Measurements from ENCODE around the gene GLS. TPM values are rescaled to one million over a fixed set of nuclear protein-coding genes. Genes with fewer than 3 reads are reported as not detected.

Gene GLS
- total and polyA plus RNA-seq, 2 of the 13 experiments (the other 11 are each of a cell fraction or from before 2014, with no cell fraction given): 78.6 to 183 TPM

- TF ChIP-seq ZNF318 (CRISPR knock-in tag; IDR thresholded peaks at IDR 0.05) (peak; percentile 87; the same call in 1 of the 2 replicates), EZH2 (conservative IDR thresholded peaks at IDR 0.05; ENCODE audit: low read depth, low read length) (no peak), ZNF589 (CRISPR knock-in tag; conservative IDR thresholded peaks at IDR 0.05) (peak; percentile 85), MTA1 (CRISPR knock-in tag; IDR thresholded peaks at IDR 0.05; ENCODE audit: borderline replicate concordance) (peak; percentile 93; the same call in 1 of the 2 replicates), FOXO1 (CRISPR knock-in tag; IDR thresholded peaks at IDR 0.05) (peak; percentile 86), ZNF274 (CRISPR knock-in tag; IDR thresholded peaks at IDR 0.05) (peak; percentile 95), SALL2 (CRISPR knock-in tag; IDR thresholded peaks at IDR 0.05) (no peak; the same call in none of the 2 replicates), CEBPB (IDR thresholded peaks at IDR 0.05; ENCODE audit: borderline replicate concordance, low read depth, low read length) (no peak), BCL6 (CRISPR knock-in tag; IDR thresholded peaks at IDR 0.05) (peak; percentile 98), PITX1 (CRISPR knock-in tag; IDR thresholded peaks at IDR 0.05) (peak; percentile 83; the same call in 1 of the 2 replicates), DR1 (CRISPR knock-in tag; IDR thresholded peaks at IDR 0.05) (peak; percentile 98), ZNF503 (CRISPR knock-in tag; IDR thresholded peaks at IDR 0.05) (peak; percentile 68; the same call in 1 of the 2 replicates), SRSF1 (optimal IDR thresholded peaks at IDR 0.05; ENCODE audit: low read depth, low read length) (peak; percentile 100), ZNF597 (CRISPR knock-in tag; IDR thresholded peaks at IDR 0.05) (no peak), JUNB (CRISPR knock-in tag; IDR thresholded peaks at IDR 0.05; ENCODE audit: borderline replicate concordance) (no peak)
Observed at GRCh38 chr2:191013932-191014652, 133.5 kb downstream of the GLS start, which contains the start of gene STAT1 (continued).

All from HepG2 (cell line).